ENCODE measurements around the gene ADRB1.

Gene ADRB1

GRCh38 chr10:114095559-114096337 is 52.1 kb downstream of the ADRB1 start:
- DNase-seq: no peak

Data from stimulated activated CD4-positive, alpha-beta T cell treated with anti-CD3 and anti-CD28 coated beads, Interleukin-2, amount 100 ng/mL, for 48 hours (primary cell).